ENCODE data around the gene ZNF516. TPM values are rescaled to one million over a fixed set of nuclear protein-coding genes. Genes with fewer than 3 reads are reported as not detected.

ZNF516 gene
- total RNA-seq, 1 experiment from 2014 or later: 16.6 TPM

DNA sequence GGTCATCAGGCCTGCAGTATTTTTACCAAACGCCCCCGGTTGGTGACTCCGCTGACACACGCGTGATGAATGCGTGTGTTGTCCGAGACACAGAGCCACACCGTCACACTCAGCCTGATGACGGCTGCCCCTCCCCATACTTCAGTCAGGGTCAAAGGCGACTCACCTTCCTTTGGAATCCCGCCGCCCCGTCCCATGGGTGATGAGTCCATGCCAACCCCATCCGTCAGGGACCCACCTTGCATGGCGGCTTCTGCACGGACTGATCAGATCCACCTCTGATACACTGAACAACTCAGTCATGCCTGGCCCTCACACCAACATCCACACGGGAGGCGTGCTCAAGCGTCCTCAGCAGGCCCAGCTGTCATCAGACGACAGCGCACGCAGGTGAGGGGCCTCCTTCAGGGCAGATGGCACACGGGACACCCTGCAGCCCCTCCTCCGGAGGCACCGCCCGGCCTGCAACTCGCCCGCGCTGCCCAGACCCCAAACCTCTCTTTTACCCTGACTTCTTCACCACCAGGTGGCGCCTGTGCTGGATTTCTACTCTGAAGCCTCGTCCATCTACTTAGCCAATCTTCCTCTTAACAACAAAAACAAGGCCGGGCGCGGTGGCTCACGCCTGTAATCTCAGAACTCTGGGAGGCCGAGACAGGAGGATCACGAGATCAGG lies 89.2 kb downstream of the ZNF516 start:
- DNase-seq (ENCODE audit: low read depth, low spot score): peak; percentile 35
- in situ Hi-C loops (cut with HindIII; ENCODE audit: low pct_unique_long_range_greater_than_20kb, low sequenced_read_pairs): no loop called here

DNA sequence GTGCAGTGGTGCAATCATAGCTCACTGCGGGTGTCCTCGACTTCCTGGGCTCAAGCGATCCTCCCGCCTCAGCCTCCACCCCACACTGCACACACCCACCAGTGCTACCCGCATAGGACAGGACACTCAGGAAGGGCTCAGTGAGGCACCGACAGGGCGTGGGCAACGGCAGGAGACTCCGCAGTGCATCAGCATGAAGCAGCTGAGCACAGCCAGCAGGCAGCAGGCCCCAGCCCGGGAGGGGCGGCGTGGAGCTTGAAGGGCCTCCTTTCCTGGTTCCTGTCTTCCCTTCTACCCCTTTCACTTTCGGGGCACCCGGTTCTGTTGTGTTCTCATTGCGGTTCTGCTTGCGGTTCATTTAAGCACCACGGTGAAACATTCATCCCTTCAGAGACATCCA lies 89.8 kb downstream of the ZNF516 start:
- DNase-seq (ENCODE audit: low read depth, low spot score): no peak
- in situ Hi-C loops (cut with HindIII; ENCODE audit: low pct_unique_long_range_greater_than_20kb, low sequenced_read_pairs): no loop called here

GRCh38 chr18:76404345-76404831 lies 90.7 kb downstream of the ZNF516 start:
- no peak for DNase-seq (ENCODE audit: low read depth, low spot score)
- in situ Hi-C loops (cut with HindIII; ENCODE audit: low pct_unique_long_range_greater_than_20kb, low sequenced_read_pairs): no loop called here

- no peak for DNase-seq (ENCODE audit: low read depth, low spot score)
- in situ Hi-C loops (cut with HindIII; ENCODE audit: low pct_unique_long_range_greater_than_20kb, low sequenced_read_pairs): no loop called here
These were observed 92.7 kb downstream of the ZNF516 start for GRCh38 chr18:76402026-76402990.

GRCh38 chr18:76401498-76401897 lies 93.5 kb downstream of the ZNF516 start:
- in situ Hi-C loops (cut with HindIII; ENCODE audit: low pct_unique_long_range_greater_than_20kb, low sequenced_read_pairs): no loop called here
- DNase-seq (ENCODE audit: low read depth, low spot score): no peak

GRCh38 chr18:76399613-76400391 lies 95.2 kb downstream of the ZNF516 start:
- in situ Hi-C loops (cut with HindIII; ENCODE audit: low pct_unique_long_range_greater_than_20kb, low sequenced_read_pairs): no loop called here
- DNase-seq (ENCODE audit: low read depth, low spot score): no peak

DNA sequence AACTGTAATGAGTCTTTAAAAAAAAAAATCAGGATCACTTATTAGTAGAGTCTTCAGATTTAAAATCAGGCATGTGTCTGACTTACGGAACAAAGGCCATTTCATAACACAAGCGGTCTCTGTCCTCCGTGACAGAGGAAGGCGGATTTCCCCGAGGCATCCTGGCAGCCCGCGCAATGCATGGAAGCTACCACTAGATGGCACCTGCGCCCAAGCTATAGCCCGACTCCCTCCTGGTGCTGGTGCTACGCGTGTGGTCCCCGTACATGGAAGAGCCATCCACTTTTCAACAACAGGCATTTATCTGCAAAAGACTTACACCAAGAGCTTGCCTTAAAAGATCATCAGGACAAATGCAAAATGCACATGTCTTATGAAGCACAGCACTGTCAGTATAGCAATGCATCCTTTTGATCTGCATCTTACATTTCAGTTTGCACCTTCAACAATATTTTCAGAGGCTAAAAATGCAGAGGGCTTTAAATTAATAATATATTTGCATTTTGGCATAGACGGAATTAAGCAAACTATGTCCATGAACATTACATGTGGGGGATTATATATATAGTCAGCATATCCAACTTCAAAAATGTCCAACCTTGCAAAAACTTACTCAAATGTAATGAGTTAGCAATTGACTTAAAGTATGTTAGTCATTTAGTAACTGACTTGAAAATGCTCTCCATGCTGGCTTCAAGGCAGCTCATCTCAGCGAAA lies 96.0 kb downstream of the ZNF516 start:
- in situ Hi-C loops (cut with HindIII; ENCODE audit: low pct_unique_long_range_greater_than_20kb, low sequenced_read_pairs): no loop called here

GRCh38 chr18:76398295-76398694 lies 96.7 kb downstream of the ZNF516 start:
- in situ Hi-C loops (cut with HindIII; ENCODE audit: low pct_unique_long_range_greater_than_20kb, low sequenced_read_pairs): no loop called here
- DNase-seq (ENCODE audit: low read depth, low spot score): no peak

More for the DNA sequence above, 96.0 kb downstream of the ZNF516 start:
- peak; percentile 91 for DNase-seq (ENCODE audit: low read depth, low spot score)

- DNase-seq (ENCODE audit: low read depth, low spot score): no peak
- in situ Hi-C loops (cut with HindIII; ENCODE audit: low pct_unique_long_range_greater_than_20kb, low sequenced_read_pairs): no loop called here
These were observed 97.4 kb downstream of the ZNF516 start for GRCh38 chr18:76397631-76398030.

GRCh38 chr18:76396792-76397191 lies 98.2 kb downstream of the ZNF516 start:
- in situ Hi-C loops (cut with HindIII; ENCODE audit: low pct_unique_long_range_greater_than_20kb, low sequenced_read_pairs): no loop called here

GRCh38 chr18:76395609-76396008 lies 99.4 kb downstream of the ZNF516 start:
- in situ Hi-C loops (cut with HindIII; ENCODE audit: low pct_unique_long_range_greater_than_20kb, low sequenced_read_pairs): no loop called here

More at GRCh38 chr18:76396792-76397191, 98.2 kb downstream of the ZNF516 start:
- no peak for DNase-seq (ENCODE audit: low read depth, low spot score)

DNA sequence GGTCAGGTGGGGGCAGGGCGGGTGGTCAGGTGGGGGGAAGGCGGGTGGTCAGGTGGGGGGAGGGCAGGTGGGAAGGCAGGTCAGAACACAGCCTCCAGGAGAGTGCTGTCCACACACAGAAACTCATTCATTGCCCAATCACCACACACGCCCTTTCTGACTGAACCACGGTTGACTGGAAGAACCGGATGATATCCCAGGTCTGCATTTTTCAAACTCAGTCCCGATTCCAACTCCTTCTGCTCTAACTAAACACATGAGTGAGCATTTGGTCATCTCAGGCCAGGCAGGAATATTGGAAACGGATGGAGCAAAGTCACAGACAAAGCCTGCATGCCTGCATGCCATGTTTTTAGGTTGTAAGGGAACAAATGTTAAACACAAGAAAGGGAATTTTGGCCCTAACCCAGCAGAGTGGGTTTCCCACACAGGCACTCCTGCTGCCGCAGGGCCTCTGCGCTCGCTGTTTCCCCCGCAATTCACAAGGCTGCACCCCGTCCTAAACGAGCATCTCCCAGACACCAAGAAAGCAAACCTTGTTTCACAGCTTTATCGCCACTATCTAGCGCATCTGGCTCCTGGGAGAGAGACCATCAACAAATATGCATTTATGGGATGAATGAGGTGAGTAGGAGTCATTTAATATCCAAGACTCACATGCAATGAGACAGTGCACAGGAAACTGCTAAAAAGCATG lies 100.1 kb downstream of the ZNF516 start:
- in situ Hi-C loops (cut with HindIII; ENCODE audit: low pct_unique_long_range_greater_than_20kb, low sequenced_read_pairs): no loop called here
- peak; percentile 15 for DNase-seq (ENCODE audit: low read depth, low spot score)

More at GRCh38 chr18:76395609-76396008, 99.4 kb downstream of the ZNF516 start:
- DNase-seq (ENCODE audit: low read depth, low spot score): no peak

DNA sequence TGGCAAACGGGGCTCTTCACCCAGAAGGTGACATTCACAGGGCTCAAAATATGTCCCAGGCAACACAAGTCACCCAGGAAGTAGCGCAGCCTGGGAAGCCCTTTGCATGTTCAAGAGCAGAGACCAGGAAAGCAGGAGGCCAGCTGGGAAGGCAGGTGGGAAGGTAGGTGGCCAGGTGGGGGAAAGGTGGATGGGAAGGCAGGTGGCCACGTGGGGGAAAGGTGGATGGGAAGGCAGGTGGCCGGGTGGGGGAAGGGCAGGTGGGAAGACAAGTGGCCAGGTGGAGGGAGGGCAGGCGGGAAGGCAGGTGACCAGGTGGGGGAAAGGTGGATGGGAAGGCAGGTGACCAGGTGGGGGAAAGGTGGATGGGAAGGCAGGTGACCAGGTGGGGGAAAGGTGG lies 102.7 kb downstream of the ZNF516 start:
- in situ Hi-C loops (cut with HindIII; ENCODE audit: low pct_unique_long_range_greater_than_20kb, low sequenced_read_pairs): no loop called here
- no peak for DNase-seq (ENCODE audit: low read depth, low spot score)

DNA sequence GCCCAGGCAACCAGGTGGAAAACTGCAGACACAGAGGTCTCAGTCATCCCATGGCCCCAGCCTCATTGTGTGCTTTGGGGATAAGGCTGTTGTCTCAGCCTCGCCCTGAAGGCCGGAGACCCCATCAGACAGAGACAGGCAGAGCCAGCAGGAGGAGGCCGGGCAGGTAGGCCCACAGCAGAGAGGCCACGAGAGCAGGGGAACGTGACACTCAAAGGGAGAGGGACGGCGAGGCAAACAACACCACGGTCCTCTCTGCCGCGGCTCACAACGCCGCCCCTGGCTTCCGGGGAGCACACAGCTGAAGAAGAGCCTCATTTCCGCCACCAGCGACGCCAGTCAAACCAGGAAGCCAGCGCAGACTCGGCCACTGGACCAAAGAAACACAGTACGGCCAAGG lies 103.3 kb downstream of the ZNF516 start:
- no peak for DNase-seq (ENCODE audit: low read depth, low spot score)
- in situ Hi-C loops (cut with HindIII; ENCODE audit: low pct_unique_long_range_greater_than_20kb, low sequenced_read_pairs): no loop called here

- no peak for DNase-seq (ENCODE audit: low read depth, low spot score)
These were observed 104.0 kb downstream of the ZNF516 start for GRCh38 chr18:76391038-76391437.

GRCh38 chr18:76390452-76391035 lies 104.5 kb downstream of the ZNF516 start:
- in situ Hi-C loops (cut with HindIII; ENCODE audit: low pct_unique_long_range_greater_than_20kb, low sequenced_read_pairs): no loop called here
- DNase-seq (ENCODE audit: low read depth, low spot score): no peak

More at GRCh38 chr18:76391038-76391437, 104.0 kb downstream of the ZNF516 start:
- in situ Hi-C loops (cut with HindIII; ENCODE audit: low pct_unique_long_range_greater_than_20kb, low sequenced_read_pairs): no loop called here
